Measurements from ENCODE around the gene MAGI2. TPM values are rescaled to one million over a fixed set of nuclear protein-coding genes. Genes with fewer than 3 reads are reported as not detected.

Gene MAGI2
- total and polyA plus RNA-seq, 2 experiments from 2014 or later = 10.4 to 26.4 TPM

DNA sequence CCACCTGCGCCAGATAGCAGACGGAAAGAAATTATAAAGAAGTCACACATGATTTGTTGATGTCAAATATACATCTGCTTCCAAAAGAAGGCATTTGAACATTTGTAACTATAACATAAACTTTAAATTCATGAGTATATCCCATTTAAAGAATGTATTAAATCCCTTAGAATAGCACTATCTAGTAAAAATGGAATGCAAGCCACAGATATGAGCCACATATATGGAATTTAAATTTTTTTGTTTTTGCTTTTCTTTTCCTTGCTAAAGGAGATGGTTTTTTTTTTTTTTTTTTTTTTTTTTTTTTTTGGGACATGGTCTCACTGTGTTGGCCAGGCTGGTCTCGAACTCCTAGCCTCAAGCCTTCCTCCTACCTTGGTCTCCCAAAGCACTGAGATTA is 924.1 kb downstream of the MAGI2 start:
- Histone ChIP-seq H3K27ac (ENCODE audit: low read depth) (peak overlapping the region; percentile 41), H2AFZ (no peak overlapping the region)
- DNase-seq (ENCODE audit: low spot score) = no peak

More for the DNA sequence above, 924.1 kb downstream of the MAGI2 start:
- Mint-ChIP-seq H3K4me3 (0 out of 3 replicates have a peak overlapping the region, but pooled peaks have one; percentile 5), H3K27ac (peak overlapping the region; percentile 59), H3K9me3 (no peaks in the 10 kb centered on the region), H3K36me3 (ENCODE audit: low read depth) (peaks cover 9% of the 10 kb centered on the region), H3K27me3 (ENCODE audit: insufficient read depth, low read depth, poor library complexity) (peaks cover 3% of the 10 kb centered on the region), H3K4me1 (peaks cover 49% of the 10 kb centered on the region)
- H3K27me3 ChIP-seq (ENCODE audit: insufficient read depth) = no peaks in the 10 kb centered on the region
- no peaks in the 10 kb centered on the region for H3K79me2 ChIP-seq (replicated peaks; ENCODE audit: insufficient read depth)
- H3K4me3 ChIP-seq = no peak overlapping the region
- H3K4me1 ChIP-seq (ENCODE audit: insufficient read depth) = peaks cover 54% of the 10 kb centered on the region
- ATAC-seq = no peak
- 0 out of 2 replicates have a peak, but pooled peaks cover 4% of the 10 kb centered on the region for H3K9me2 ChIP-seq (ENCODE audit: insufficient read depth)
- H3F3A ChIP-seq (replicated peaks; ENCODE audit: low read depth) = no peaks in the 10 kb centered on the region
- no peaks in the 10 kb centered on the region for H3K36me3 ChIP-seq (ENCODE audit: insufficient read depth)
- H3K4me2 ChIP-seq = peak overlapping the region; percentile 22
- no peaks in the 10 kb centered on the region for H4K20me1 ChIP-seq (replicated peaks; ENCODE audit: insufficient read depth)
- TF ChIP-seq POLR2AphosphoS5 (IDR thresholded peaks at IDR 0.05; ENCODE audit: low read depth) = no peak
- TF ChIP-seq, protein P1, sequence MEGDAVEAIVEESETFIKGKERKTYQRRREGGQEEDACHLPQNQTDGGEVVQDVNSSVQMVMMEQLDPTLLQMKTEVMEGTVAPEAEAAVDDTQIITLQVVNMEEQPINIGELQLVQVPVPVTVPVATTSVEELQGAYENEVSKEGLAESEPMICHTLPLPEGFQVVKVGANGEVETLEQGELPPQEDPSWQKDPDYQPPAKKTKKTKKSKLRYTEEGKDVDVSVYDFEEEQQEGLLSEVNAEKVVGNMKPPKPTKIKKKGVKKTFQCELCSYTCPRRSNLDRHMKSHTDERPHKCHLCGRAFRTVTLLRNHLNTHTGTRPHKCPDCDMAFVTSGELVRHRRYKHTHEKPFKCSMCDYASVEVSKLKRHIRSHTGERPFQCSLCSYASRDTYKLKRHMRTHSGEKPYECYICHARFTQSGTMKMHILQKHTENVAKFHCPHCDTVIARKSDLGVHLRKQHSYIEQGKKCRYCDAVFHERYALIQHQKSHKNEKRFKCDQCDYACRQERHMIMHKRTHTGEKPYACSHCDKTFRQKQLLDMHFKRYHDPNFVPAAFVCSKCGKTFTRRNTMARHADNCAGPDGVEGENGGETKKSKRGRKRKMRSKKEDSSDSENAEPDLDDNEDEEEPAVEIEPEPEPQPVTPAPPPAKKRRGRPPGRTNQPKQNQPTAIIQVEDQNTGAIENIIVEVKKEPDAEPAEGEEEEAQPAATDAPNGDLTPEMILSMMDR (conservative IDR thresholded peaks at IDR 0.05; ENCODE audit: low read depth in 2 of 2) = no peak
- TF ChIP-seq ZNF331 (CRISPR knock-in tag; IDR thresholded peaks at IDR 0.05; ENCODE audit: low read depth) = no peak
- TF ChIP-seq, protein P2, sequence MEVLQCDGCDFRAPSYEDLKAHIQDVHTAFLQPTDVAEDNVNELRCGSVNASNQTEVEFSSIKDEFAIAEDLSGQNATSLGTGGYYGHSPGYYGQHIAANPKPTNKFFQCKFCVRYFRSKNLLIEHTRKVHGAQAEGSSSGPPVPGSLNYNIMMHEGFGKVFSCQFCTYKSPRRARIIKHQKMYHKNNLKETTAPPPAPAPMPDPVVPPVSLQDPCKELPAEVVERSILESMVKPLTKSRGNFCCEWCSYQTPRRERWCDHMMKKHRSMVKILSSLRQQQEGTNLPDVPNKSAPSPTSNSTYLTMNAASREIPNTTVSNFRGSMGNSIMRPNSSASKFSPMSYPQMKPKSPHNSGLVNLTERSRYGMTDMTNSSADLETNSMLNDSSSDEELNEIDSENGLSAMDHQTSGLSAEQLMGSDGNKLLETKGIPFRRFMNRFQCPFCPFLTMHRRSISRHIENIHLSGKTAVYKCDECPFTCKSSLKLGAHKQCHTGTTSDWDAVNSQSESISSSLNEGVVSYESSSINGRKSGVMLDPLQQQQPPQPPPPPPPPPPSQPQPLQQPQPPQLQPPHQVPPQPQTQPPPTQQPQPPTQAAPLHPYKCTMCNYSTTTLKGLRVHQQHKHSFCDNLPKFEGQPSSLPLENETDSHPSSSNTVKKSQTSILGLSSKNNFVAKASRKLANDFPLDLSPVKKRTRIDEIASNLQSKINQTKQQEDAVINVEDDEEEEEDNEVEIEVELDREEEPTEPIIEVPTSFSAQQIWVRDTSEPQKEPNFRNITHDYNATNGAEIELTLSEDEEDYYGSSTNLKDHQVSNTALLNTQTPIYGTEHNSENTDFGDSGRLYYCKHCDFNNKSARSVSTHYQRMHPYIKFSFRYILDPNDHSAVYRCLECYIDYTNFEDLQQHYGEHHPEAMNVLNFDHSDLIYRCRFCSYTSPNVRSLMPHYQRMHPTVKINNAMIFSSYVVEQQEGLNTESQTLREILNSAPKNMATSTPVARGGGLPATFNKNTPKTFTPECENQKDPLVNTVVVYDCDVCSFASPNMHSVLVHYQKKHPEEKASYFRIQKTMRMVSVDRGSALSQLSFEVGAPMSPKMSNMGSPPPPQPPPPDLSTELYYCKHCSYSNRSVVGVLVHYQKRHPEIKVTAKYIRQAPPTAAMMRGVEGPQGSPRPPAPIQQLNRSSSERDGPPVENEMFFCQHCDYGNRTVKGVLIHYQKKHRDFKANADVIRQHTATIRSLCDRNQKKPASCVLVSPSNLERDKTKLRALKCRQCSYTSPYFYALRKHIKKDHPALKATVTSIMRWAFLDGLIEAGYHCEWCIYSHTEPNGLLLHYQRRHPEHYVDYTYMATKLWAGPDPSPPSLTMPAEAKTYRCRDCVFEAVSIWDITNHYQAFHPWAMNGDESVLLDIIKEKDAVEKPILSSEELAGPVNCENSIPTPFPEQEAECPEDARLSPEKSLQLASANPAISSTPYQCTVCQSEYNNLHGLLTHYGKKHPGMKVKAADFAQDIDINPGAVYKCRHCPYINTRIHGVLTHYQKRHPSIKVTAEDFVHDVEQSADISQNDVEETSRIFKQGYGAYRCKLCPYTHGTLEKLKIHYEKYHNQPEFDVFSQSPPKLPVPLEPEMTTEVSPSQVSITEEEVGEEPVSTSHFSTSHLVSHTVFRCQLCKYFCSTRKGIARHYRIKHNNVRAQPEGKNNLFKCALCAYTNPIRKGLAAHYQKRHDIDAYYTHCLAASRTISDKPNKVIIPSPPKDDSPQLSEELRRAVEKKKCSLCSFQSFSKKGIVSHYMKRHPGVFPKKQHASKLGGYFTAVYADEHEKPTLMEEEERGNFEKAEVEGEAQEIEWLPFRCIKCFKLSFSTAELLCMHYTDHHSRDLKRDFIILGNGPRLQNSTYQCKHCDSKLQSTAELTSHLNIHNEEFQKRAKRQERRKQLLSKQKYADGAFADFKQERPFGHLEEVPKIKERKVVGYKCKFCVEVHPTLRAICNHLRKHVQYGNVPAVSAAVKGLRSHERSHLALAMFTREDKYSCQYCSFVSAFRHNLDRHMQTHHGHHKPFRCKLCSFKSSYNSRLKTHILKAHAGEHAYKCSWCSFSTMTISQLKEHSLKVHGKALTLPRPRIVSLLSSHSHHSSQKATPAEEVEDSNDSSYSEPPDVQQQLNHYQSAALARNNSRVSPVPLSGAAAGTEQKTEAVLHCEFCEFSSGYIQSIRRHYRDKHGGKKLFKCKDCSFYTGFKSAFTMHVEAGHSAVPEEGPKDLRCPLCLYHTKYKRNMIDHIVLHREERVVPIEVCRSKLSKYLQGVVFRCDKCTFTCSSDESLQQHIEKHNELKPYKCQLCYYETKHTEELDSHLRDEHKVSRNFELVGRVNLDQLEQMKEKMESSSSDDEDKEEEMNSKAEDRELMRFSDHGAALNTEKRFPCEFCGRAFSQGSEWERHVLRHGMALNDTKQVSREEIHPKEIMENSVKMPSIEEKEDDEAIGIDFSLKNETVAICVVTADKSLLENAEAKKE (CRISPR knock-in tag; IDR thresholded peaks at IDR 0.05) = no peak
- no peak for TF ChIP-seq EZH2phosphoT487 (IDR thresholded peaks at IDR 0.05; ENCODE audit: unreplicated experiment)
- TF ChIP-seq, protein P3, sequence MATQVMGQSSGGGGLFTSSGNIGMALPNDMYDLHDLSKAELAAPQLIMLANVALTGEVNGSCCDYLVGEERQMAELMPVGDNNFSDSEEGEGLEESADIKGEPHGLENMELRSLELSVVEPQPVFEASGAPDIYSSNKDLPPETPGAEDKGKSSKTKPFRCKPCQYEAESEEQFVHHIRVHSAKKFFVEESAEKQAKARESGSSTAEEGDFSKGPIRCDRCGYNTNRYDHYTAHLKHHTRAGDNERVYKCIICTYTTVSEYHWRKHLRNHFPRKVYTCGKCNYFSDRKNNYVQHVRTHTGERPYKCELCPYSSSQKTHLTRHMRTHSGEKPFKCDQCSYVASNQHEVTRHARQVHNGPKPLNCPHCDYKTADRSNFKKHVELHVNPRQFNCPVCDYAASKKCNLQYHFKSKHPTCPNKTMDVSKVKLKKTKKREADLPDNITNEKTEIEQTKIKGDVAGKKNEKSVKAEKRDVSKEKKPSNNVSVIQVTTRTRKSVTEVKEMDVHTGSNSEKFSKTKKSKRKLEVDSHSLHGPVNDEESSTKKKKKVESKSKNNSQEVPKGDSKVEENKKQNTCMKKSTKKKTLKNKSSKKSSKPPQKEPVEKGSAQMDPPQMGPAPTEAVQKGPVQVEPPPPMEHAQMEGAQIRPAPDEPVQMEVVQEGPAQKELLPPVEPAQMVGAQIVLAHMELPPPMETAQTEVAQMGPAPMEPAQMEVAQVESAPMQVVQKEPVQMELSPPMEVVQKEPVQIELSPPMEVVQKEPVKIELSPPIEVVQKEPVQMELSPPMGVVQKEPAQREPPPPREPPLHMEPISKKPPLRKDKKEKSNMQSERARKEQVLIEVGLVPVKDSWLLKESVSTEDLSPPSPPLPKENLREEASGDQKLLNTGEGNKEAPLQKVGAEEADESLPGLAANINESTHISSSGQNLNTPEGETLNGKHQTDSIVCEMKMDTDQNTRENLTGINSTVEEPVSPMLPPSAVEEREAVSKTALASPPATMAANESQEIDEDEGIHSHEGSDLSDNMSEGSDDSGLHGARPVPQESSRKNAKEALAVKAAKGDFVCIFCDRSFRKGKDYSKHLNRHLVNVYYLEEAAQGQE (IDR thresholded peaks at IDR 0.05; ENCODE audit: unreplicated experiment) = no peak
- no peak for TF ChIP-seq NANOG (IDR thresholded peaks at IDR 0.05; ENCODE audit: borderline replicate concordance)
- no peak for TF ChIP-seq CREB1 (CRISPR knock-in tag; IDR thresholded peaks at IDR 0.05; ENCODE audit: low read depth)
- TF ChIP-seq EZH2 (IDR thresholded peaks at IDR 0.05; ENCODE audit: low read depth, unreplicated experiment) = no peak
- TF ChIP-seq JUNB (IDR thresholded peaks at IDR 0.05; ENCODE audit: unreplicated experiment) = no peak
- no peak for TF ChIP-seq STAT1 (IDR thresholded peaks at IDR 0.05; ENCODE audit: unreplicated experiment)
- TF ChIP-seq, protein P4, sequence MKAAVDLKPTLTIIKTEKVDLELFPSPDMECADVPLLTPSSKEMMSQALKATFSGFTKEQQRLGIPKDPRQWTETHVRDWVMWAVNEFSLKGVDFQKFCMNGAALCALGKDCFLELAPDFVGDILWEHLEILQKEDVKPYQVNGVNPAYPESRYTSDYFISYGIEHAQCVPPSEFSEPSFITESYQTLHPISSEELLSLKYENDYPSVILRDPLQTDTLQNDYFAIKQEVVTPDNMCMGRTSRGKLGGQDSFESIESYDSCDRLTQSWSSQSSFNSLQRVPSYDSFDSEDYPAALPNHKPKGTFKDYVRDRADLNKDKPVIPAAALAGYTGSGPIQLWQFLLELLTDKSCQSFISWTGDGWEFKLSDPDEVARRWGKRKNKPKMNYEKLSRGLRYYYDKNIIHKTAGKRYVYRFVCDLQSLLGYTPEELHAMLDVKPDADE (IDR thresholded peaks at IDR 0.05) = no peak
- TF ChIP-seq ZNF114 (CRISPR knock-in tag; IDR thresholded peaks at IDR 0.05) = no peak
